Measurements from ENCODE around the gene TUBB.

The TUBB gene

DNA sequence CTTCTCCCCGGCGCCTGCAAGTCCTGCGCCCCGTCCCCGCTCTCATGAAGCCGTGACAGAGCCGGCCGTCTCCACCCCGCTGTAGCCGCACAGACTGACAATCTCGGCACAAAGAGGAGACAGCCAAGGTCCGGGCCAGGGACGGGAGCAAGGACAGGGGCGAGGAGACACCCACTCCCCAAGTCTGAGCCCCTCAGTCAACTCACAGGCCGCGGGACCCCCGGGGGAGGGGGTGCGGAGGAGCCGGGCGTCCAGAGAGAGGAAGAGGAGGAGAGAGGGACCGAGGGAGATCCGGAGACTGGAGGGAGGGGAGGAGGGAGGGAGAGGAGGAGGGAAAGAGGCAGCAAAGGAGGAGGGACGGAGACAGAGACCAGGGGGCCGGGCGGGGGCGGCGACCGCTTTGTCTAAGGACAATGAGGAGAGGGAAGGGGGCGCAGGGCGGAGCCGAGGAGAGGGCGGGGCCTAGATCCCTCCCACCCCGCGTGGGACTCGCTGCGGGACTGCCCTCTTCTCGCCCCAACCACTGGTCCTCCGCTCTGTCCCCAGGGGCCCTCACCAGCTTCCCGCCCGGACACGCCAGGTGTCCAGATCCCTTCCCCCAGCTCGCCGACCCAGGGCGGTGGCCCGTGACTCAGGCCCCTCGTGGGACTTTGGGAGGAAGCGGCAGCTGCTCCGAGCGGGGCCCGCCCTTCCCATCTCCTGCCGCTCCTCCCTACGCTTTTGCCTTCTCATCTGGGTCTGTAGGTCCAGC, 33.1 kb upstream of the TUBB start:
- peak overlapping the region; percentile 80 for H3K4me2 ChIP-seq (ENCODE audit: insufficient read depth, low read length, poor library complexity, severe bottlenecking)
- H3K4ac ChIP-seq (ENCODE audit: low read length): no peak overlapping the region
- WGBS, 2 donors (ENCODE audit: extremely low coverage in 2 of 2, insufficient read length in 2 of 2, insufficient replicate concordance in 1 of 2): no CpG with 5 or more reads among the region's 52 CpGs
- peak overlapping the region; percentile 25 for H2BK12ac ChIP-seq (ENCODE audit: low read length)
- H2BK5ac ChIP-seq (ENCODE audit: low read length): peak overlapping the region; percentile 49
- H2AFZ ChIP-seq (ENCODE audit: low read length): peak overlapping the region; percentile 87
- H2BK15ac ChIP-seq (ENCODE audit: low read length): no peak overlapping the region
- peak overlapping the region; percentile 62 for H2BK120ac ChIP-seq (ENCODE audit: low read depth, low read length)
- peaks cover 9% of the 10 kb centered on the region for H3K79me1 ChIP-seq (ENCODE audit: low read depth, low read length)
- no peaks in the 10 kb centered on the region for H3K27me3 ChIP-seq (ENCODE audit: control insufficient read depth in 3 of 3, insufficient read depth in 3 of 3, low read depth in 1 of 3, low read length in 3 of 3)
- H3K18ac ChIP-seq (ENCODE audit: low read length): peak overlapping the region; percentile 96
- peaks cover 2 to 38% of the 10 kb centered on the region in 2 donors for H3K36me3 ChIP-seq (replicated peaks in 1 of 2; ENCODE audit: control insufficient read depth in 2 of 2, insufficient read depth in 2 of 2, low read length in 2 of 2)
- no peaks in the 10 kb centered on the region for H3K9me3 ChIP-seq (replicated peaks in 1 of 2; ENCODE audit: control insufficient read depth in 2 of 2, insufficient read depth in 1 of 2, low read depth in 1 of 2, low read length in 2 of 2)
- H3K4me3 ChIP-seq (ENCODE audit: low read length in 2 of 2): peak overlapping the region; percentile 83 to 91
- no peak overlapping the region for H4K8ac ChIP-seq (ENCODE audit: low read depth, low read length)
- H3K23ac ChIP-seq (ENCODE audit: low read depth, low read length, poor library complexity): peak overlapping the region; percentile 95
- peak overlapping the region; percentile 64 for H2AK5ac ChIP-seq (ENCODE audit: low read depth, low read length)
- H3K14ac ChIP-seq (ENCODE audit: low read length): peak overlapping the region; percentile 72
- H3K27ac ChIP-seq (replicated peaks; ENCODE audit: low read length): peak overlapping the region; percentile 93
- peaks cover 56 to 65% of the 10 kb centered on the region in 2 donors for H3K4me1 ChIP-seq (ENCODE audit: control insufficient read depth in 2 of 2, insufficient read depth in 1 of 2, low read depth in 1 of 2, low read length in 2 of 2)
- peak overlapping the region; percentile 94 for H3K9ac ChIP-seq (ENCODE audit: low read depth, low read length, poor library complexity)
- no peak overlapping the region for H4K91ac ChIP-seq (ENCODE audit: low read depth, low read length, poor library complexity)
- DNase-seq (ENCODE audit: low spot score): peak; percentile 82

DNA sequence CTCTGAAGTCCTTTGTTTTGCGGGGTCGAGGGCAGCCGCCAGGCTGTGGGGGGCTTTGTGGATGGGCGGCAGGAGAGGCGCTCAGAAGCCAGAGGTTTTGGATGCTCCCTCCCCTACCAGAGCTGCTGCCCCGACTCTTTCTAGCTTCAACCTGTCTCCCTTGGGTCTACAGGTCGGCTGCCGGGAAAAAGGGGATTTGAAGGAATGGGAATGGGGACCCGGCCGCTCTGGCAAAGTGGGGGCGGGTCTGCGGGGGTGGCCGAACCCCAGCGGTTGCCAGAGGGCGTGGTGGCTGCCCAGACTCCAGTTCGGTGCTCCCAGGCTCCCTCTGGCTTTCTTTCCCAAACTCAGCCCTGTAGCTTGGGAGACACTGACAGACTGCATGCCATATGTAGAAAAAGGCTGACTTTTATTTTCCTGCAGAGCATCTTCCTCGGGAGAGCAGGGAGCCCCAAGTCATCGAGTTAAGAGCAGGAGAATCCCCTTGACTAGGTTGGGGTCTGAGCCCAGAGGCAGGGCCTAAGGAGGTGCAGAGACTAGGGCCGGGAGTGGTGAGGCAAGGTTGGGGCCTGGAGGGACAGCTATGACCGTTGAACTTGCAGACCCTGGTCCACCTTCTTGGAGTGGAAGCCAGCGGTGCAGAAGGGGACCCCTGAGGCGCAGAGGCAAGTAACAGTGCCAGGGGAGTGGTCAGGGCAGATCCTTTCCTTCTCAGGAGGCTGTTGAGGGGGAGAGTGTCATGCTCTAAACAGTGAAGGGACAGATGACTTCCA, 32.3 kb upstream of the TUBB start:
- peak overlapping the region; percentile 72 for H3K14ac ChIP-seq (ENCODE audit: low read length)
- peak overlapping the region; percentile 87 for H2AFZ ChIP-seq (ENCODE audit: low read length)
- H3K18ac ChIP-seq (ENCODE audit: low read length): peak overlapping the region; percentile 96
- DNase-seq (ENCODE audit: low spot score): no peak
- no CpG with 5 or more reads among the region's 22 CpGs for WGBS, 2 donors (ENCODE audit: extremely low coverage in 2 of 2, insufficient read length in 2 of 2, insufficient replicate concordance in 1 of 2)
- no peak overlapping the region for H4K91ac ChIP-seq (ENCODE audit: low read depth, low read length, poor library complexity)
- peak overlapping the region; percentile 44 for H2BK12ac ChIP-seq (ENCODE audit: low read length)
- H3K23ac ChIP-seq (ENCODE audit: low read depth, low read length, poor library complexity): peak overlapping the region; percentile 95
- H2AK5ac ChIP-seq (ENCODE audit: low read depth, low read length): peak overlapping the region; percentile 27
- no peaks in the 10 kb centered on the region for H3K27me3 ChIP-seq (ENCODE audit: control insufficient read depth in 3 of 3, insufficient read depth in 3 of 3, low read depth in 1 of 3, low read length in 3 of 3)
- H3K4me1 ChIP-seq (ENCODE audit: control insufficient read depth in 2 of 2, insufficient read depth in 1 of 2, low read depth in 1 of 2, low read length in 2 of 2): peaks cover 48 to 57% of the 10 kb centered on the region in 2 donors
- H3K9me3 ChIP-seq (replicated peaks in 1 of 2; ENCODE audit: control insufficient read depth in 2 of 2, insufficient read depth in 1 of 2, low read depth in 1 of 2, low read length in 2 of 2): no peaks in the 10 kb centered on the region
- peaks cover 2 to 32% of the 10 kb centered on the region in 2 donors for H3K36me3 ChIP-seq (replicated peaks in 1 of 2; ENCODE audit: control insufficient read depth in 2 of 2, insufficient read depth in 2 of 2, low read length in 2 of 2)
- H2BK120ac ChIP-seq (ENCODE audit: low read depth, low read length): peak overlapping the region; percentile 7
- H3K27ac ChIP-seq (replicated peaks; ENCODE audit: low read length): peak overlapping the region; percentile 93
- peaks cover 9% of the 10 kb centered on the region for H3K79me1 ChIP-seq (ENCODE audit: low read depth, low read length)
- peak overlapping the region; percentile 83 to 91 for H3K4me3 ChIP-seq (ENCODE audit: low read length in 2 of 2)
- H2BK5ac ChIP-seq (ENCODE audit: low read length): peak overlapping the region; percentile 49
- H3K4me2 ChIP-seq (ENCODE audit: insufficient read depth, low read length, poor library complexity, severe bottlenecking): peak overlapping the region; percentile 64
- peak overlapping the region; percentile 94 for H3K9ac ChIP-seq (ENCODE audit: low read depth, low read length, poor library complexity)
- H3K4ac ChIP-seq (ENCODE audit: low read length): no peak overlapping the region
- H4K8ac ChIP-seq (ENCODE audit: low read depth, low read length): peak overlapping the region; percentile 9
- H2BK15ac ChIP-seq (ENCODE audit: low read length): peak overlapping the region; percentile 9

DNA sequence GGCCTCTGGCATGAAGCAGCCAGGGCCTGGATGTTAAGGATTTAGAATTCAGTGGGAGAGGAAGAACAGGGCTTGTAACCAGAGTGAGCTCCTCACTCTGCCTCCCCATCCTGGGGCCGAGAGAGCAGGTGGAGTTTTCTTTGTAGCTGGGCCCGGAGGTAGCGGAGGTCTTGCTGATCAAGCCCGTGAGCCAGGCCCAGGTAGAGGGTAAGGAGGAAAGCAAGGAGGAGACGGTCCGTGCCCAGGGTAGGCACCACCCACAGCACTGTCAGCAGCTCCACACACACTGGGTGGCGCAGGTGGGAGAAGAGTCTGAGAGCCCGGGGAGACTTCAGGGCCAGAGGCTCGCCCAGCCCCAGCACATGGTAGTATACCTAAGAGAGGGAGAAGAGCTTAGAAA, 31.6 kb upstream of the TUBB start:
- peak overlapping the region; percentile 91 for H2AK5ac ChIP-seq (ENCODE audit: low read depth, low read length)
- no peak overlapping the region for H3K27ac ChIP-seq (replicated peaks; ENCODE audit: low read length)
- no peak overlapping the region for H2BK12ac ChIP-seq (ENCODE audit: low read length)
- no peak overlapping the region for H4K8ac ChIP-seq (ENCODE audit: low read depth, low read length)
- DNase-seq (ENCODE audit: low spot score): no peak
- H2BK120ac ChIP-seq (ENCODE audit: low read depth, low read length): no peak overlapping the region
- H3K18ac ChIP-seq (ENCODE audit: low read length): no peak overlapping the region
- H2BK5ac ChIP-seq (ENCODE audit: low read length): peak overlapping the region; percentile 49
- peaks cover 42 to 50% of the 10 kb centered on the region in 2 donors for H3K4me1 ChIP-seq (ENCODE audit: control insufficient read depth in 2 of 2, insufficient read depth in 1 of 2, low read depth in 1 of 2, low read length in 2 of 2)
- H3K14ac ChIP-seq (ENCODE audit: low read length): no peak overlapping the region
- peak overlapping the region in 1 of 2 donors; percentile 97 for H3K4me3 ChIP-seq (ENCODE audit: low read length in 2 of 2)
- no peak overlapping the region for H3K4ac ChIP-seq (ENCODE audit: low read length)
- H3K9me3 ChIP-seq (replicated peaks in 1 of 2; ENCODE audit: control insufficient read depth in 2 of 2, insufficient read depth in 1 of 2, low read depth in 1 of 2, low read length in 2 of 2): no peaks in the 10 kb centered on the region
- no peak overlapping the region for H2AFZ ChIP-seq (ENCODE audit: low read length)
- WGBS, 2 donors (ENCODE audit: extremely low coverage in 2 of 2, insufficient read length in 2 of 2, insufficient replicate concordance in 1 of 2): no CpG with 5 or more reads among the region's 9 CpGs
- no peak overlapping the region for H3K9ac ChIP-seq (ENCODE audit: low read depth, low read length, poor library complexity)
- H3K36me3 ChIP-seq (replicated peaks in 1 of 2; ENCODE audit: control insufficient read depth in 2 of 2, insufficient read depth in 2 of 2, low read length in 2 of 2): peaks cover 2 to 29% of the 10 kb centered on the region in 2 donors
- H3K23ac ChIP-seq (ENCODE audit: low read depth, low read length, poor library complexity): no peak overlapping the region
- H3K4me2 ChIP-seq (ENCODE audit: insufficient read depth, low read length, poor library complexity, severe bottlenecking): no peak overlapping the region
- H3K79me1 ChIP-seq (ENCODE audit: low read depth, low read length): peaks cover 9% of the 10 kb centered on the region
- peak overlapping the region; percentile 41 for H2BK15ac ChIP-seq (ENCODE audit: low read length)
- no peaks in the 10 kb centered on the region for H3K27me3 ChIP-seq (ENCODE audit: control insufficient read depth in 3 of 3, insufficient read depth in 3 of 3, low read depth in 1 of 3, low read length in 3 of 3)
- no peak overlapping the region for H4K91ac ChIP-seq (ENCODE audit: low read depth, low read length, poor library complexity)

Data from neuronal stem cell (in vitro differentiated cells).